ENCODE results near the gene ZC3H6. TPM values are rescaled to one million over a fixed set of nuclear protein-coding genes. Genes with fewer than 3 reads are reported as not detected.

The ZC3H6 gene
- total and polyA plus RNA-seq, 2 of the 4 experiments (the other 2 are of a cell fraction), result 0.55 to 2.0 TPM

DNA sequence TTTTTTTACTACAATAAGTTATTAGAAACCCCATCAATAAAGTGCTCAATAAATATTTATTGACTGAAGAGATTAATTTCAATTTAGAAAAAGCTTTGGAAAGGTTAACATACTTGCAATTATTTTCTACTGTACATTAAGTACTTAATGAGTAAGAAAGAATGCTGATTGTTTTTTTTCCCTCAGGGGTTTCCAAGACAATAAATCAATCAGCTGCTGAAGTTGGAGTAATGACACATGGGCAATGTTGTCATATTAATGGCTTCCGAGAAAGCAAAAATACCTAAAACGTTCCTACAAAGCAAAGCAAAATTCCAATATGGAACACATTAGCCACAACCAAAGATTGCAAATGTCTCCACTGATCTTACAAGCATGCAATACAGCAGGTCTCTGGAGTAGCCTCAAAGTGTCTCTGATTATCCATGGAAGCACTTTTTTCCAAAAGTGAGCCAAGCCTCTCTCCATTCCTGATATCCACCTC lies 66.7 kb downstream of the ZC3H6 start:
- H3K79me1 ChIP-seq (ENCODE audit: low read depth in 1 of 2, low read length in 2 of 2), result no peaks in the 10 kb centered on the region
- intact Hi-C loops (cut with micrococcal nuclease), result loop anchor here (5.0 kb wide), 1 partner anchor 65 kb away; the partner anchor contains the start of gene ZC3H6
- no peak overlapping the region for H4K5ac ChIP-seq (ENCODE audit: low read depth, low read length)
- no peak overlapping the region for H3K14ac ChIP-seq (replicated peaks; ENCODE audit: low read depth, low read length)
- no peaks in the 10 kb centered on the region for H4K20me1 ChIP-seq (ENCODE audit: insufficient read depth, low read length)
- no peak overlapping the region for H3K56ac ChIP-seq (ENCODE audit: extremely low read depth, insufficient read depth, low read length)
- no peak overlapping the region for H2BK15ac ChIP-seq (ENCODE audit: low read depth, low read length)
- no peaks in the 10 kb centered on the region for H3K36me3 ChIP-seq (ENCODE audit: control insufficient read depth, insufficient read depth, low read length)
- H3K4me1 ChIP-seq (ENCODE audit: control insufficient read depth, insufficient read depth, low read length), result no peaks in the 10 kb centered on the region
- ChIA-PET POLR2A (ENCODE audit: unreplicated experiment) (no interaction called here), CTCF (interaction anchor here (0.7 kb wide), 1 partner anchor 1242 kb away, joined by 5 read pairs; no protein-coding TSS in a partner anchor)
- H3K9ac ChIP-seq (ENCODE audit: low read depth, low read length), result no peak overlapping the region
- dilution Hi-C loops (cut with HindIII; ENCODE audit: low sequenced_read_pairs, unreplicated experiment), result no loop called here
- in situ Hi-C loops (cut with MboI; ENCODE audit: low sequenced_read_pairs), result no loop called here
- TF ChIP-seq CEBPB (IDR thresholded peaks at IDR 0.05; ENCODE audit: low read depth, low read length), result no peak
- TF ChIP-seq MAFK (IDR thresholded peaks at IDR 0.05; ENCODE audit: low read depth, low read length), result no peak
- no peak overlapping the region for H2AFZ ChIP-seq (replicated peaks; ENCODE audit: low read length, poor library complexity)
- no peak overlapping the region for H3K18ac ChIP-seq (ENCODE audit: low read depth, low read length)
- peaks cover 2% of the 10 kb centered on the region; the same call in 1 of the 2 replicates for H3K27me3 ChIP-seq (ENCODE audit: control insufficient read depth, insufficient read depth, low read length)
- ATAC-seq (ENCODE audit: low read depth), result no peak
- WGBS, 2 experiments (ENCODE audit: extremely low coverage in 2 of 2, insufficient read length in 1 of 2), result 20% methylated on average over 1 of the region's 2 CpGs; no CpG with 5 or more reads in 1 of the 2 experiments
- no peak overlapping the region for H2BK20ac ChIP-seq (ENCODE audit: low read depth, low read length)
- H4K91ac ChIP-seq (ENCODE audit: insufficient read depth, low read depth, low read length), result no peak overlapping the region
- no peak overlapping the region for H2AK9ac ChIP-seq (replicated peaks; ENCODE audit: low read depth, low read length, poor library complexity)
- H4K8ac ChIP-seq (ENCODE audit: low read depth in 2 of 2, low read length in 2 of 2), result no peak overlapping the region
- DNase-seq, result no peak
- H2AK5ac ChIP-seq (ENCODE audit: low read depth, low read length), result no peak overlapping the region
- no peak overlapping the region for H3K4me2 ChIP-seq (ENCODE audit: low read depth, low read length)
- no TSS peak for BruUV-seq (replicated peaks)
- H2BK120ac ChIP-seq (ENCODE audit: low read depth, low read length), result no peak overlapping the region
- H2BK5ac ChIP-seq (ENCODE audit: low read depth, low read length, poor library complexity, severe bottlenecking), result no peak overlapping the region
- H3K4me3 ChIP-seq (ENCODE audit: insufficient read depth, low read depth, low read length), result no peak overlapping the region
- no peak overlapping the region for H3K4ac ChIP-seq (ENCODE audit: low read depth, low read length)
- no peaks in the 10 kb centered on the region for H3K9me1 ChIP-seq (ENCODE audit: insufficient read depth, low read length)
- no peaks in the 10 kb centered on the region for H3K9me3 ChIP-seq (ENCODE audit: control insufficient read depth, insufficient read depth, low read length)
- no peak overlapping the region for H3K23ac ChIP-seq (ENCODE audit: low read depth, low read length)
- no peak overlapping the region for H3K27ac ChIP-seq (ENCODE audit: insufficient read depth, low read length)

Measured in IMR-90 (cell line).